ENCODE data around the gene HOXC9. TPM values are rescaled to one million over a fixed set of nuclear protein-coding genes. Genes with fewer than 3 reads are reported as not detected.

Gene HOXC9
- total RNA-seq, 1 experiment from 2014 or later, result 7.8 TPM

- no peak for DNase-seq (ENCODE audit: low read depth)
These were observed 51.3 kb downstream of the HOXC9 start for GRCh38 chr12:54051026-54051842.

- no peak for DNase-seq (ENCODE audit: low read depth)
These were observed 52.0 kb downstream of the HOXC9 start for GRCh38 chr12:54051874-54052437.

- DNase-seq (ENCODE audit: low read depth), result peak; percentile 66
These were observed 52.6 kb downstream of the HOXC9 start for GRCh38 chr12:54052438-54053002.

Other genes starting within 250 kb of the HOXC9 start
- not detected in 2 replicates for gene CISTR, start 248.2 kb upstream of the HOXC9 start, total RNA-seq (2014; rRNA removed)
- 9.1 and 9.4 TPM in 2 replicates for gene HOXC13, start 61.3 kb upstream of the HOXC9 start, total RNA-seq (2014; rRNA removed)
- gene HOXC12, start 45.3 kb upstream of the HOXC9 start, total RNA-seq (2014; rRNA removed), result 0.34 and 0.38 TPM in 2 replicates
- gene HOXC11, start 27.0 kb upstream of the HOXC9 start, total RNA-seq (2014; rRNA removed), result 3.2 and 3.4 TPM in 2 replicates
- 3.3 and 7.0 TPM in 2 replicates for gene HOTAIR, start 25.2 kb upstream of the HOXC9 start, total RNA-seq (2014; rRNA removed)
- 6.9 and 7.5 TPM in 2 replicates for gene HOXC10, start 15.0 kb upstream of the HOXC9 start, total RNA-seq (2014; rRNA removed)
- 8.7 and 10.0 TPM in 2 replicates for gene HOXC8, start 8.8 kb downstream of the HOXC9 start, total RNA-seq (2014; rRNA removed)
- 5.3 and 5.6 TPM in 2 replicates for gene HOXC6, start 28.3 kb downstream of the HOXC9 start, total RNA-seq (2014; rRNA removed)
- 1.8 and 2.9 TPM in 2 replicates for gene HOXC5, start 32.9 kb downstream of the HOXC9 start, total RNA-seq (2014; rRNA removed)
- gene HOXC4, start 53.7 kb downstream of the HOXC9 start, total RNA-seq (2014; rRNA removed), result 2.9 and 4.2 TPM in 2 replicates
- 57.6 and 69.9 TPM in 2 replicates for gene SMUG1, start 188.8 kb downstream of the HOXC9 start, total RNA-seq (2014; rRNA removed)

All from LHCN-M2 (cell line).